T-cell (primary cell): ENCODE data around the gene SMIM36. TPM values are rescaled to one million over a fixed set of nuclear protein-coding genes. Genes with fewer than 3 reads are reported as not detected.
"Not testable (repeated sequence)": the region's sequence is repeated elsewhere in the genome, so short reads cannot be mapped to it uniquely, and the experiment has no call there.

Experiments used
- ATAC-seq, 4 experiments: fragments of 200-7000 bp in 3 of 4; fragments of 150-1000 bp in 1 of 4; cut with Tn5 transposase; replicated peaks in 1 of 4; 1 replicate in 3 of 4; 2 replicates in 1 of 4; pipeline ENCODE4 v1.10.0; 2021; ENCODE audit warnings: moderate library complexity in 3 of 4, mild to moderate bottlenecking in 2 of 4, moderate number of reproducible peaks in 1 of 4
- CTCF ChIA-PET, 2 donors: fragments of 300-600 bp; sonication (Branson Sonifier 250); formaldehyde crosslinking; loops; one replicate each; lab custom pipeline; 2022; ENCODE audit warnings: antibody characterized with exemption in 2 of 2; lab: Charles Lee
- POLR2A ChIA-PET, 2 donors: fragments of 300-600 bp; sonication (Branson Sonifier 250); formaldehyde crosslinking; loops; one replicate each; lab custom pipeline; 2022; ENCODE audit warnings: antibody characterized with exemption in 2 of 2; lab: Charles Lee
- DNase-seq, 35 experiments: peaks; one replicate each; pipeline versions ENCODE4 v3.0.0 to v3.0.0-alpha.2; 2013 to 2023
- H3K27ac ChIP-seq: one replicate; pipeline ENCODE4 v1.5.1; 2013; ENCODE audit warnings: low read length
- H3K27me3 ChIP-seq, 2 experiments: replicated peaks in 1 of 2; 1 replicate in 1 of 2; 2 replicates in 1 of 2; pipeline versions ENCODE4 v1.6.1 to v1.7.0; 2013; ENCODE audit warnings: low read length in 1 of 2, mixed read lengths in 1 of 2; ENCODE audit not compliant: control insufficient read depth in 2 of 2, insufficient read depth in 2 of 2; ENCODE audit errors: extremely low read depth in 1 of 2
- H3K36me3 ChIP-seq, 2 donors: 1 replicate in 1 of 2; 2 replicates in 1 of 2; pipeline versions ENCODE4 v1.6.1 to v1.7.0; 2013; ENCODE audit warnings: low read length in 1 of 2; ENCODE audit not compliant: control insufficient read depth in 2 of 2, insufficient read depth in 1 of 2; ENCODE audit errors: extremely low read depth in 1 of 2
- H3K4me1 ChIP-seq, 2 experiments: 1 replicate in 1 of 2; 2 replicates in 1 of 2; pipeline versions ENCODE4 v1.6.1 to v1.7.0; 2013; ENCODE audit warnings: low read length in 2 of 2, mixed read lengths in 1 of 2; ENCODE audit not compliant: insufficient read depth in 2 of 2, control insufficient read depth in 1 of 2; ENCODE audit errors: extremely low read depth in 1 of 2
- H3K4me3 ChIP-seq, 2 donors: 1 replicate in 1 of 2; 2 replicates in 1 of 2; pipeline versions ENCODE4 v1.5.1 to v1.7.0; 2013; ENCODE audit warnings: mild to moderate bottlenecking in 2 of 2, low read length in 1 of 2, moderate library complexity in 1 of 2; ENCODE audit not compliant: control insufficient read depth in 1 of 2; ENCODE audit errors: extremely low read depth in 1 of 2
- H3K9me3 ChIP-seq: 2 replicates; pipeline ENCODE4 v1.7.0; 2013
- H3K27ac Mint-ChIP-seq, 2 donors: one replicate each; pipeline ENCODE4 v1.8.0; 2020 to 2021; ENCODE audit warnings: mild to moderate bottlenecking in 2 of 2, mixed read lengths in 2 of 2
- H3K27me3 Mint-ChIP-seq, 2 donors: one replicate each; pipeline ENCODE4 v1.8.0; 2021 to 2022; ENCODE audit warnings: mixed read lengths in 2 of 2
- H3K36me3 Mint-ChIP-seq: one replicate; pipeline ENCODE4 v1.8.0; 2021; ENCODE audit warnings: mixed read lengths
- H3K4me1 Mint-ChIP-seq, 3 donors: one replicate each; pipeline ENCODE4 v1.8.0; 2020 to 2022; ENCODE audit warnings: mixed read lengths in 3 of 3, mild to moderate bottlenecking in 1 of 3
- H3K4me3 Mint-ChIP-seq, 3 donors: one replicate each; pipeline ENCODE4 v1.8.0; 2020 to 2022; ENCODE audit warnings: mild to moderate bottlenecking in 3 of 3, mixed read lengths in 3 of 3, moderate library complexity in 3 of 3
- H3K9me3 Mint-ChIP-seq, 3 donors: one replicate each; pipeline ENCODE4 v1.8.0; 2020 to 2022; ENCODE audit warnings: mixed read lengths in 3 of 3
- WGBS: methylation state at CpG from one replicate; pipeline ENCODE4 v1.1.5; 2013; ENCODE audit warnings: missing lambda C conversion rate; ENCODE audit not compliant: insufficient coverage; 5-methylcytosine and 5-hydroxymethylcytosine counted together
- total RNA-seq, 35 experiments: library from RNA in 6 of 35; stranded (reverse) in 6 of 35; fragments of 120-200 nt in 1 of 35; gene quantifications; one replicate each; pipeline versions ENCODE4 v1.2.1 to v1.2.4 and lab custom pipeline; 2013 to 2026

Gene SMIM36
- total RNA-seq, 5 donors from 2014 or later (not counting 1 experiment from before 2014, with no cell fraction given) = not detected

- POLR2A ChIA-PET = no interaction called here
- H3K36me3 ChIP-seq = no peaks in the 10 kb centered on the region
- Mint-ChIP-seq H3K27ac (no peak overlapping the region), H3K36me3 (no peaks in the 10 kb centered on the region), H3K27me3 (peaks cover 0 to 4% of the 10 kb centered on the region in 2 donors), H3K4me1 (peaks cover 0 to 7% (median 2%) of the 10 kb centered on the region in 3 donors), H3K9me3 (no peaks in the 10 kb centered on the region), H3K4me3 (no peak overlapping the region)
- CTCF ChIA-PET = interaction anchor here in 1 of 2 donors (0.8 kb wide), 1 partner anchor 14 kb away, joined by 3 read pairs; no protein-coding TSS in a partner anchor
- no peaks in the 10 kb centered on the region for H3K9me3 ChIP-seq
- no peaks in the 10 kb centered on the region for H3K27me3 ChIP-seq
- no peak overlapping the region for H3K4me3 ChIP-seq
- DNase-seq = no peak
- no peak for ATAC-seq
- no CpG with 5 or more reads among the region's 4 CpGs for WGBS
- H3K27ac ChIP-seq = no peak overlapping the region
- H3K4me1 ChIP-seq = peaks cover 0 to 2% of the 10 kb centered on the region in 2 experiments
Observed at GRCh38 chr17:55446581-55447205, 64.6 kb downstream of the SMIM36 start.

- WGBS = 89% methylated on average over 4 of the region's 4 CpGs
- H3K36me3 Mint-ChIP-seq, H3K27me3 ChIP-seq, POLR2A ChIA-PET, H3K36me3 ChIP-seq, ATAC-seq, H3K4me1 Mint-ChIP-seq, H3K27ac Mint-ChIP-seq, H3K27ac ChIP-seq, H3K4me1 ChIP-seq, H3K4me3 Mint-ChIP-seq, CTCF ChIA-PET, H3K4me3 ChIP-seq, H3K9me3 ChIP-seq, H3K27me3 Mint-ChIP-seq, DNase-seq, H3K9me3 Mint-ChIP-seq: not testable (repeated sequence)
Observed at GRCh38 chr17:55446004-55446403, 65.2 kb downstream of the SMIM36 start.

- Mint-ChIP-seq H3K27ac (no peak overlapping the region), H3K27me3 (no peaks in the 10 kb centered on the region), H3K4me3 (no peak overlapping the region), H3K36me3 (no peaks in the 10 kb centered on the region), H3K9me3 (no peaks in the 10 kb centered on the region), H3K4me1 (no peaks in the 10 kb centered on the region)
- H3K4me1 ChIP-seq = no peaks in the 10 kb centered on the region
- 94% methylated on average over 2 of the region's 6 CpGs for WGBS
- no peaks in the 10 kb centered on the region for H3K36me3 ChIP-seq
- H3K27me3 ChIP-seq = no peaks in the 10 kb centered on the region
- ChIA-PET POLR2A (no interaction called here), CTCF (no interaction called here)
- no peak overlapping the region for H3K4me3 ChIP-seq
- no peak for DNase-seq
- H3K27ac ChIP-seq = no peak overlapping the region
- no peaks in the 10 kb centered on the region for H3K9me3 ChIP-seq
- ATAC-seq = no peak
Observed at GRCh38 chr17:55444471-55445441, 66.5 kb downstream of the SMIM36 start.

GRCh38 chr17:55443904-55444303, 67.3 kb downstream of the SMIM36 start:
- POLR2A ChIA-PET = no interaction called here
- no peaks in the 10 kb centered on the region for H3K4me1 ChIP-seq
- no peaks in the 10 kb centered on the region for H3K9me3 Mint-ChIP-seq
- CTCF ChIA-PET = no interaction called here
- ATAC-seq (no peak), DNase-seq (no peak)
- H3K36me3 Mint-ChIP-seq = no peaks in the 10 kb centered on the region
- H3K27me3 ChIP-seq = no peaks in the 10 kb centered on the region
- no peak overlapping the region for H3K27ac ChIP-seq
- H3K9me3 ChIP-seq = no peaks in the 10 kb centered on the region
- no peak overlapping the region for H3K27ac Mint-ChIP-seq
- no peak overlapping the region for H3K4me3 ChIP-seq
- H3K4me3 Mint-ChIP-seq = no peak overlapping the region
- H3K4me1 Mint-ChIP-seq = no peaks in the 10 kb centered on the region
- 88% methylated on average over 10 of the region's 10 CpGs for WGBS
- H3K36me3 ChIP-seq = no peaks in the 10 kb centered on the region
- H3K27me3 Mint-ChIP-seq = no peaks in the 10 kb centered on the region

- no CpG with 5 or more reads among the region's 6 CpGs for WGBS
- no peaks in the 10 kb centered on the region for H3K4me1 ChIP-seq
- ChIA-PET POLR2A (no interaction called here), CTCF (no interaction called here)
- no peaks in the 10 kb centered on the region for H3K27me3 ChIP-seq
- no peaks in the 10 kb centered on the region for H3K4me1 Mint-ChIP-seq
- DNase-seq (no peak), ATAC-seq (no peak)
- H3K4me3 Mint-ChIP-seq = no peak overlapping the region
- H3K27ac Mint-ChIP-seq = no peak overlapping the region
- no peak overlapping the region for H3K27ac ChIP-seq
- no peak overlapping the region for H3K4me3 ChIP-seq
- H3K36me3 ChIP-seq = no peaks in the 10 kb centered on the region
- no peaks in the 10 kb centered on the region for H3K9me3 ChIP-seq
- peaks cover 2% of the 10 kb centered on the region in 2 donors for H3K27me3 Mint-ChIP-seq
- H3K9me3 Mint-ChIP-seq = no peaks in the 10 kb centered on the region
- no peaks in the 10 kb centered on the region for H3K36me3 Mint-ChIP-seq
Observed at GRCh38 chr17:55442953-55443683, 68.1 kb downstream of the SMIM36 start.

GRCh38 chr17:55442462-55442861, 68.8 kb downstream of the SMIM36 start:
- Mint-ChIP-seq H3K27me3 (peaks cover 7% of the 10 kb centered on the region in 2 donors), H3K36me3 (no peaks in the 10 kb centered on the region), H3K9me3 (no peaks in the 10 kb centered on the region), H3K27ac (no peak overlapping the region), H3K4me1 (no peaks in the 10 kb centered on the region), H3K4me3 (no peak overlapping the region)
- no peak overlapping the region for H3K4me3 ChIP-seq
- no peaks in the 10 kb centered on the region for H3K9me3 ChIP-seq
- ChIA-PET CTCF (no interaction called here), POLR2A (no interaction called here)
- no peaks in the 10 kb centered on the region for H3K36me3 ChIP-seq
- no peak for DNase-seq
- H3K4me1 ChIP-seq = no peaks in the 10 kb centered on the region
- no peaks in the 10 kb centered on the region for H3K27me3 ChIP-seq
- 82% methylated on average over 5 of the region's 5 CpGs for WGBS
- no peak for ATAC-seq
- no peak overlapping the region for H3K27ac ChIP-seq
